Keratinocyte (primary cell): Measurements from ENCODE around the gene CLCNKB. TPM values are rescaled to one million over a fixed set of nuclear protein-coding genes. Genes with fewer than 3 reads are reported as not detected.

Experiments used
- DNase-seq: peaks from one replicate; pipeline ENCODE4 v3.0.0-alpha.2; 2011; ENCODE audit warnings: low read depth, missing footprints, low spot score
- FAIRE-seq: peaks from 2 replicates; lab custom pipeline; 2011; peaks lifted over from hg19 to GRCh38; lab: Jason Lieb, UNC
- H2AFZ ChIP-seq: 2 replicates; pipeline ENCODE4 v1.6.0; 2012; ENCODE audit warnings: low read length, control low read depth, inconsistent platforms; ENCODE audit not compliant: control insufficient read depth
- H3K27ac ChIP-seq: 2 replicates; pipeline ENCODE4 v1.5.1; 2011; ENCODE audit warnings: low read length; ENCODE audit not compliant: control insufficient read depth, insufficient read depth
- H3K27me3 ChIP-seq: 3 replicates; pipeline ENCODE4 v1.6.0; 2011; ENCODE audit warnings: low read length; ENCODE audit not compliant: control insufficient read depth, insufficient read depth; ENCODE audit errors: extremely low read depth
- H3K36me3 ChIP-seq, 2 experiments: 2 replicates in 1 of 2; 3 replicates in 1 of 2; pipeline ENCODE4 v1.5.1; 2011; ENCODE audit warnings: low read length in 2 of 2, mild to moderate bottlenecking in 1 of 2; ENCODE audit not compliant: control insufficient read depth in 2 of 2, insufficient read depth in 2 of 2; ENCODE audit errors: extremely low read depth in 1 of 2
- H3K4me1 ChIP-seq: 3 replicates; pipeline ENCODE4 v1.5.1; 2011; ENCODE audit warnings: low read length; ENCODE audit not compliant: control insufficient read depth, insufficient read depth; ENCODE audit errors: extremely low read depth
- H3K4me2 ChIP-seq: 3 replicates; pipeline ENCODE4 v1.6.0; 2011; ENCODE audit warnings: low read depth, low read length; ENCODE audit not compliant: control insufficient read depth, insufficient read depth; ENCODE audit errors: extremely low read depth
- H3K4me3 ChIP-seq, 3 experiments: fragments of 200-600 bp in 1 of 3; sonication (generic) in 1 of 3; 2 replicates in 2 of 3; 3 replicates in 1 of 3; pipeline ENCODE4 v1.5.1; 2011 to 2016; ENCODE audit warnings: low read length in 3 of 3, mild to moderate bottlenecking in 3 of 3, control low read depth in 2 of 3, inconsistent platforms in 1 of 3, low read depth in 1 of 3, mixed read lengths in 1 of 3, mixed run types in 1 of 3, moderate library complexity in 1 of 3; ENCODE audit not compliant: control insufficient read depth in 2 of 3, insufficient read depth in 2 of 3; ENCODE audit errors: extremely low read depth in 1 of 3
- H3K79me2 ChIP-seq: 2 replicates; pipeline ENCODE4 v1.6.0; 2012; ENCODE audit warnings: low read length; ENCODE audit not compliant: control insufficient read depth, insufficient read depth
- H3K9ac ChIP-seq: 3 replicates; pipeline ENCODE4 v1.6.0; 2011; ENCODE audit warnings: low read length; ENCODE audit not compliant: control insufficient read depth, insufficient read depth; ENCODE audit errors: extremely low read depth
- H3K9me1 ChIP-seq: 3 replicates; pipeline ENCODE4 v1.6.0; 2011; ENCODE audit warnings: low read length; ENCODE audit not compliant: control insufficient read depth, insufficient read depth; ENCODE audit errors: extremely low read depth
- H3K9me3 ChIP-seq: 2 replicates; pipeline ENCODE4 v1.5.1; 2012; ENCODE audit warnings: low read depth, low read length; ENCODE audit not compliant: control insufficient read depth
- H4K20me1 ChIP-seq: 3 replicates; pipeline ENCODE4 v1.6.0; 2011; ENCODE audit warnings: low read length; ENCODE audit not compliant: control insufficient read depth, insufficient read depth; ENCODE audit errors: extremely low read depth
- CTCF ChIP-seq, 3 experiments: IDR thresholded peaks in 1 of 3; conservative IDR thresholded peaks in 1 of 3; optimal IDR thresholded peaks in 1 of 3; 2 replicates in 2 of 3; 3 replicates in 1 of 3; pipeline versions ENCODE3 to v1.5.1; 2011; ENCODE audit warnings: low read length in 3 of 3, mild to moderate bottlenecking in 3 of 3, moderate library complexity in 2 of 3, control low read depth in 1 of 3, inconsistent platforms in 1 of 3; ENCODE audit not compliant: insufficient read depth in 2 of 3; ENCODE audit errors: extremely low read depth in 1 of 3
- EZH2 ChIP-seq: IDR thresholded peaks from one replicate; pipeline ENCODE4 v1.6.1; 2012; ENCODE audit warnings: inconsistent platforms, mild to moderate bottlenecking, low read length, moderate library complexity
- dilution Hi-C: fragments of 300-500 bp; cut with MboI; formaldehyde crosslinking; loops from one replicate; pipeline ENCODE4 v1.7.0; 2020; ENCODE audit warnings: low sequenced_read_pairs; ENCODE audit not compliant: extremely low pct_ligation_motif_present
- polyA plus RNA-seq, 5 experiments: library from polyadenylated mRNA; depleted of rRNA in 3 of 5; stranded (reverse) in 3 of 5; stranded (forward) in 1 of 5; unstranded in 1 of 5; fragments of >200 nt; gene quantifications; 1 replicate in 1 of 5; 2 replicates in 3 of 5; 3 replicates in 1 of 5; pipeline versions ENCODE4 v1.2.1 to v1.2.3, GENCODE V29; 2011 to 2012; ENCODE audit warnings: missing spikeins in 2 of 5, low read depth in 1 of 5, low replicate concordance in 1 of 5

The CLCNKB gene
- polyA plus RNA-seq, 1 donor (not counting 4 experiments of a cell fraction or from before 2014, with no cell fraction given): not detected

GRCh38 chr1:16091296-16091695 is 47.7 kb downstream of the CLCNKB start:
- Histone ChIP-seq H3K4me2 (no peak overlapping the region), H3K36me3 (no peaks in the 10 kb centered on the region), H4K20me1 (no peaks in the 10 kb centered on the region), H3K27ac (no peak overlapping the region), H3K9me1 (no peaks in the 10 kb centered on the region), H3K27me3 (peaks cover 22% of the 10 kb centered on the region), H2AFZ (no peak overlapping the region), H3K9ac (no peak overlapping the region), H3K4me1 (no peaks in the 10 kb centered on the region), H3K79me2 (no peaks in the 10 kb centered on the region), H3K4me3 (no peak overlapping the region), H3K9me3 (no peaks in the 10 kb centered on the region)
- dilution Hi-C loops: no loop called here
- DNase-seq: no peak
- TF ChIP-seq EZH2 (no peak), CTCF (optimal IDR thresholded peaks at IDR 0.05 in 1 of 3, IDR thresholded peaks at IDR 0.05 in 1 of 3, conservative IDR thresholded peaks at IDR 0.05 in 1 of 3; ENCODE audit: extremely low read depth in 1 of 3, insufficient read depth in 2 of 3, low read length in 3 of 3) (no peak)
- FAIRE-seq: peak; percentile 66

DNA sequence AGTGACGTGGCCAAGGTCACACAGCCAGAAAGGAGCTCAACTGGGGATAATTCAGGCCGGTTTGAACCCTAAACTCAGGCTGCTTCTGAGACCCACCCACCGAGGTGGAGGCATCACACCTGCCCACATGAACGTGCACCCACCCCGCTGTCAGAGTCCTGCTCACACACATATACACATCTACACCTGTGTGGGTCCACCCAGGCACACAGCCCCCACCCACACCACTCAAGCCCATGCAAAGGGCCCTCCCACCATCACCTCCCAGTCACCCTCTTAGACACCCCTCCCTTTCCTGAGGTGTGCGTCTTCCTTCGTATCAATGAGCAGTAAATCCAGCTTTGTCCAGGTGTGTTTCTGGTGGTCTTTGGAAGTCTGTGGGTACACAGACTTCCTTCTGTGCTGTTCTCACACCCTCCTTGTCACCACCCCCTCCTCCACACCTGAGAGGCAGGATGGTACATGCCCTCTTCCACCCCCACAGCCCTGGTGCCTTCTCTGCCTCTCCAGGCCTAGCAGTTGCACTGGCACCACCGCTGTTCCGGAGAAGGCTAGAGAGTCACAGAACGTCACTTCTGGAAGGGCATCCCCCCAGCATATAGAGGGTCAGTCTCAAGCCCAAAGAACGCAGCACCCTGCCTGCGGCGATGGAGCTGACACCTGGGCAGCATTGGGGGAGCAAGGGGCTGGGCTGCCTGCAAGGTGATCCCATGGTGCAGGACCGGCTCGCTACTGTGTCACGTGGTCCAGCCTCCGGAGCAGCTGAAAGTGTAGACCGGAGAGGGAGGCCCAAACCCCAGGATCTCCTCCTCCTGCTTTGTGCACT is 48.7 kb downstream of the CLCNKB start:
- no peak for DNase-seq
- dilution Hi-C loops: no loop called here
- no peaks in the 10 kb centered on the region for H3K79me2 ChIP-seq
- H3K9me3 ChIP-seq: no peaks in the 10 kb centered on the region
- H4K20me1 ChIP-seq: no peaks in the 10 kb centered on the region
- TF ChIP-seq CTCF (optimal IDR thresholded peaks at IDR 0.05 in 1 of 3, IDR thresholded peaks at IDR 0.05 in 1 of 3, conservative IDR thresholded peaks at IDR 0.05 in 1 of 3; ENCODE audit: extremely low read depth in 1 of 3, insufficient read depth in 2 of 3, low read length in 3 of 3): no peak
- TF ChIP-seq EZH2: no peak
- no peaks in the 10 kb centered on the region for H3K36me3 ChIP-seq
- no peak overlapping the region for H3K9ac ChIP-seq
- H3K4me3 ChIP-seq: no peak overlapping the region
- H3K4me1 ChIP-seq: no peaks in the 10 kb centered on the region
- no peaks in the 10 kb centered on the region for H3K9me1 ChIP-seq
- H3K27ac ChIP-seq: no peak overlapping the region
- no peak overlapping the region for H3K4me2 ChIP-seq
- H2AFZ ChIP-seq: no peak overlapping the region
- no peak for FAIRE-seq
- H3K27me3 ChIP-seq: peaks cover 22% of the 10 kb centered on the region
